ENCODE data around the gene EPC1. TPM values are rescaled to one million over a fixed set of nuclear protein-coding genes. Genes with fewer than 3 reads are reported as not detected.

The EPC1 gene
- total RNA-seq, 1 experiment from 2014 or later = 36.6 TPM

GRCh38 chr10:32333849-32334248 is 13.1 kb downstream of the EPC1 start:
- ChIA-PET CTCF (interaction anchor here (0.6 kb wide), 1 partner anchor 54 kb away, joined by 3 read pairs; no protein-coding TSS in a partner anchor), POLR2A (interaction anchor here (0.7 kb wide), 1 partner anchor 158 kb away, joined by 3 read pairs; no protein-coding TSS in a partner anchor)
- no TSS peak for BruUV-seq (replicated peaks)

GRCh38 chr10:32332299-32332750 is 14.6 kb downstream of the EPC1 start:
- intact Hi-C loops (cut with micrococcal nuclease; ENCODE audit: unreplicated experiment) = no loop called here
- DNase-seq = peak in 1 of 2 experiments; percentile 29
- no peak overlapping the region for H3K27ac Mint-ChIP-seq (ENCODE audit: unreplicated experiment)

More at GRCh38 chr10:32333849-32334248, 13.1 kb downstream of the EPC1 start:
- Mint-ChIP-seq H3K4me1 (ENCODE audit: low read depth, unreplicated experiment) (peaks cover 47% of the 10 kb centered on the region), H3K9me3 (ENCODE audit: unreplicated experiment) (no peaks in the 10 kb centered on the region), H3K4me3 (ENCODE audit: unreplicated experiment) (no peak overlapping the region), H3K27me3 (ENCODE audit: insufficient read depth, unreplicated experiment) (no peaks in the 10 kb centered on the region), H3K36me3 (ENCODE audit: insufficient read depth, unreplicated experiment) (peaks cover 9% of the 10 kb centered on the region), H3K27ac (ENCODE audit: unreplicated experiment) (no peak overlapping the region)
- no peak for TF ChIP-seq CTCF (IDR thresholded peaks at IDR 0.05; ENCODE audit: insufficient read depth in 1 of 2, low read depth in 1 of 2, low read length in 1 of 2, severe bottlenecking in 1 of 2, unreplicated experiment in 1 of 2)
- Histone ChIP-seq H3K4me3 (ENCODE audit: low read depth, low read length) (no peak overlapping the region), H3K36me3 (ENCODE audit: control insufficient read depth, insufficient read depth, low read length) (no peaks in the 10 kb centered on the region), H3K27me3 (replicated peaks; ENCODE audit: control insufficient read depth, insufficient read depth, low read length) (no peaks in the 10 kb centered on the region), H3K9me3 (no peaks in the 10 kb centered on the region), H3K4me1 (peaks cover 36% of the 10 kb centered on the region)
- DNase-seq = no peak
- intact Hi-C loops (cut with micrococcal nuclease; ENCODE audit: unreplicated experiment) = no loop called here

DNA sequence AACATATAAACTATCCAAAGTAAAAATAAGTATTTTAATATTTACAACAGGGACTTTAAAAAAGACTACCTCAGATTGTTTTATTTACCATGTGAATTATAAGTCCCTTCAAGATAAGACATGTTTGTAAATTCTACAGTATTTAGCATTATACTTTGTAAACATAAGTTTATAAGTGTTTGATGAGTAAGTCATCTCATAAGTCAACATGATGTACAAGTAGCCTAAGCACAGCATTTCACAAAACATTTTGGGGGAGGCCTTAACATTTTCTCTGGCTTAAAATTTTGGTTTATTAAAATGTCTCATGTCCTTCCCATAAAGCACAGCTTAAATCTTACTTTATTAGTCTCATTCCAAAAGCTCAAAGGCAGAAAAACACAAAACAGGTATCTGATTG is 15.4 kb downstream of the EPC1 start:
- Histone ChIP-seq H3K36me3 (ENCODE audit: control insufficient read depth, insufficient read depth, low read length) (no peaks in the 10 kb centered on the region), H3K27me3 (replicated peaks; ENCODE audit: control insufficient read depth, insufficient read depth, low read length) (no peaks in the 10 kb centered on the region), H3K4me1 (peaks cover 36% of the 10 kb centered on the region), H3K9me3 (no peaks in the 10 kb centered on the region), H3K4me3 (ENCODE audit: low read depth, low read length) (no peak overlapping the region)
- CTCF ChIA-PET = no interaction called here
- Mint-ChIP-seq H3K9me3 (ENCODE audit: unreplicated experiment) (no peaks in the 10 kb centered on the region), H3K27ac (ENCODE audit: unreplicated experiment) (no peak overlapping the region), H3K4me1 (ENCODE audit: low read depth, unreplicated experiment) (peaks cover 41% of the 10 kb centered on the region), H3K36me3 (ENCODE audit: insufficient read depth, unreplicated experiment) (no peaks in the 10 kb centered on the region), H3K27me3 (ENCODE audit: insufficient read depth, unreplicated experiment) (no peaks in the 10 kb centered on the region), H3K4me3 (ENCODE audit: unreplicated experiment) (no peak overlapping the region)
- no peak for DNase-seq
- POLR2A ChIA-PET = no interaction called here
- intact Hi-C loops (cut with micrococcal nuclease; ENCODE audit: unreplicated experiment) = no loop called here
- no TSS peak for BruUV-seq (replicated peaks)
- TF ChIP-seq CTCF (IDR thresholded peaks at IDR 0.05; ENCODE audit: insufficient read depth in 1 of 2, low read depth in 1 of 2, low read length in 1 of 2, severe bottlenecking in 1 of 2, unreplicated experiment in 1 of 2) = no peak

More at GRCh38 chr10:32332299-32332750, 14.6 kb downstream of the EPC1 start:
- TF ChIP-seq CTCF (IDR thresholded peaks at IDR 0.05; ENCODE audit: insufficient read depth in 1 of 2, low read depth in 1 of 2, low read length in 1 of 2, severe bottlenecking in 1 of 2, unreplicated experiment in 1 of 2) = no peak
- Histone ChIP-seq H3K4me1 (peaks cover 36% of the 10 kb centered on the region), H3K9me3 (no peaks in the 10 kb centered on the region), H3K4me3 (ENCODE audit: low read depth, low read length) (no peak overlapping the region), H3K36me3 (ENCODE audit: control insufficient read depth, insufficient read depth, low read length) (no peaks in the 10 kb centered on the region), H3K27me3 (replicated peaks; ENCODE audit: control insufficient read depth, insufficient read depth, low read length) (no peaks in the 10 kb centered on the region)
- no TSS peak for BruUV-seq (replicated peaks)
- Mint-ChIP-seq H3K4me3 (ENCODE audit: unreplicated experiment) (no peak overlapping the region), H3K9me3 (ENCODE audit: unreplicated experiment) (no peaks in the 10 kb centered on the region), H3K36me3 (ENCODE audit: insufficient read depth, unreplicated experiment) (no peaks in the 10 kb centered on the region), H3K27me3 (ENCODE audit: insufficient read depth, unreplicated experiment) (no peaks in the 10 kb centered on the region), H3K4me1 (ENCODE audit: low read depth, unreplicated experiment) (peaks cover 35% of the 10 kb centered on the region)
- ChIA-PET POLR2A (no interaction called here), CTCF (no interaction called here)
